Fibroblast of lung (primary cell): ENCODE results near the gene LMF1. TPM values are rescaled to one million over a fixed set of nuclear protein-coding genes. Genes with fewer than 3 reads are reported as not detected.

Experiments used
- DNase-seq, 2 donors: peaks; one replicate each; pipeline versions ENCODE4 v3.0.0 to v3.0.0-alpha.2; 2010; ENCODE audit warnings: low read depth in 2 of 2
- H2AFZ ChIP-seq: 2 replicates; pipeline ENCODE4 v1.5.1; 2012; ENCODE audit warnings: low read length, control low read depth, inconsistent platforms
- H3K27ac ChIP-seq: 2 replicates; pipeline ENCODE4 v1.5.1; 2011; ENCODE audit warnings: low read length, control low read depth; ENCODE audit not compliant: insufficient read depth
- H3K27me3 ChIP-seq: 2 replicates; pipeline ENCODE4 v1.5.1; 2011; ENCODE audit warnings: mild to moderate bottlenecking, low read length; ENCODE audit not compliant: control insufficient read depth, insufficient read depth
- H3K36me3 ChIP-seq: 2 replicates; pipeline ENCODE4 v1.5.1; 2011; ENCODE audit warnings: low read length; ENCODE audit not compliant: control insufficient read depth, insufficient read depth
- H3K4me1 ChIP-seq: 2 replicates; pipeline ENCODE4 v1.5.1; 2011; ENCODE audit warnings: low read length; ENCODE audit not compliant: control insufficient read depth, insufficient read depth; ENCODE audit errors: extremely low read depth
- H3K4me2 ChIP-seq: 2 replicates; pipeline ENCODE4 v1.5.1; 2011; ENCODE audit warnings: low read length, control low read depth; ENCODE audit not compliant: insufficient read depth; ENCODE audit errors: extremely low read depth
- H3K4me3 ChIP-seq, 4 experiments: fragments of 200-600 bp in 1 of 4; sonication (generic) in 1 of 4; replicated peaks in 1 of 4; 2 replicates each; pipeline ENCODE4 v1.5.1; 2011 to 2016; ENCODE audit warnings: low read length in 4 of 4, low read depth in 3 of 4, mild to moderate bottlenecking in 3 of 4, control low read depth in 2 of 4, inconsistent platforms in 1 of 4, mixed read lengths in 1 of 4; ENCODE audit not compliant: insufficient read depth in 1 of 4; ENCODE audit errors: control extremely low read depth in 1 of 4
- H3K79me2 ChIP-seq: 2 replicates; pipeline ENCODE4 v1.5.1; 2012; ENCODE audit warnings: mild to moderate bottlenecking, low read length, inconsistent platforms; ENCODE audit not compliant: control insufficient read depth, insufficient read depth
- H3K9ac ChIP-seq: 2 replicates; pipeline ENCODE4 v1.5.1; 2011; ENCODE audit warnings: mild to moderate bottlenecking, low read length, control low read depth; ENCODE audit not compliant: insufficient read depth
- H3K9me3 ChIP-seq: 2 replicates; pipeline ENCODE4 v1.5.1; 2012; ENCODE audit warnings: low read depth, low read length; ENCODE audit not compliant: control insufficient read depth, insufficient read depth
- H4K20me1 ChIP-seq: 2 replicates; pipeline ENCODE4 v1.5.1; 2011; ENCODE audit warnings: low read length; ENCODE audit not compliant: control insufficient read depth, insufficient read depth; ENCODE audit errors: extremely low read depth
- EZH2 ChIP-seq: IDR thresholded peaks from 2 replicates; pipeline ENCODE4 v1.5.1; 2012; ENCODE audit warnings: low read length, control low read depth, mild to moderate bottlenecking; ENCODE audit errors: missing control alignments
- polyA plus RNA-seq, 2 donors: library from polyadenylated mRNA; depleted of rRNA in 1 of 2; stranded (reverse) in 1 of 2; unstranded in 1 of 2; fragments of >200 nt; gene quantifications; 2 replicates each; pipeline ENCODE4 v1.2.1, GENCODE V29; 2011 to 2012; ENCODE audit warnings: missing spikeins in 1 of 2
- total RNA-seq: library from RNA; depleted of rRNA; stranded (reverse); fragments of >200 nt; gene quantifications from 2 replicates; pipeline ENCODE4 v1.2.1, GENCODE V29; 2014
- TF ChIP-seq, protein P1 (sequence below), 2 donors: IDR thresholded peaks in 1 of 2; conservative IDR thresholded peaks in 1 of 2; 1 replicate in 1 of 2; 2 replicates in 1 of 2; pipeline ENCODE4 v1.5.1; 2011 to 2012; ENCODE audit warnings: low read length in 2 of 2, control low read depth in 1 of 2, inconsistent platforms in 1 of 2, low read depth in 1 of 2, mild to moderate bottlenecking in 1 of 2

Gene LMF1
- total and polyA plus RNA-seq, 2 donors (not counting 1 experiment from before 2014, with no cell fraction given), result 12.3 to 12.6 TPM

DNA sequence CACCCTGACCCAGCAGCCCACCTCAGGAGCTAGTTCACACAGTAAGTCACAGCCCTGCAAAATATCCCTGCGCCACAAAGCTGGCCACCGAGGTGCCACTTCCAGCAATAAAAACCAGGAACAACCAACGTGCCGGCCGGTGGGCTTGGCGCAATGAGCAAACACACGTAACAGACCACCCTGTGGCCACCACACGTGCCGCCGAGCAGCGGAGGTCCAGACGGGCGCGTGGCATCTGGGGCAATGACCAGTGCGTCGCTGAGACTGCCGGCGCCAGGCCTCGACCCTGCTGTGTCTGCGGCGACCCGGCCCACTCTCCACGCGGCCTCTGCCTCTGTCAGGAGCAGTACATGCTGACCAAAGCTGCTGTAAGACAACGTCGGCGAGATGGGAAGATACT lies 31.5 kb downstream of the LMF1 start:
- Histone ChIP-seq H3K4me1 (no peaks in the 10 kb centered on the region), H4K20me1 (no peaks in the 10 kb centered on the region), H3K9ac (no peak overlapping the region), H3K4me3 (no peak overlapping the region), H2AFZ (no peak overlapping the region), H3K36me3 (no peaks in the 10 kb centered on the region), H3K27ac (no peak overlapping the region), H3K4me2 (no peak overlapping the region), H3K9me3 (no peaks in the 10 kb centered on the region), H3K27me3 (no peaks in the 10 kb centered on the region), H3K79me2 (no peaks in the 10 kb centered on the region)
- TF ChIP-seq, protein P1, sequence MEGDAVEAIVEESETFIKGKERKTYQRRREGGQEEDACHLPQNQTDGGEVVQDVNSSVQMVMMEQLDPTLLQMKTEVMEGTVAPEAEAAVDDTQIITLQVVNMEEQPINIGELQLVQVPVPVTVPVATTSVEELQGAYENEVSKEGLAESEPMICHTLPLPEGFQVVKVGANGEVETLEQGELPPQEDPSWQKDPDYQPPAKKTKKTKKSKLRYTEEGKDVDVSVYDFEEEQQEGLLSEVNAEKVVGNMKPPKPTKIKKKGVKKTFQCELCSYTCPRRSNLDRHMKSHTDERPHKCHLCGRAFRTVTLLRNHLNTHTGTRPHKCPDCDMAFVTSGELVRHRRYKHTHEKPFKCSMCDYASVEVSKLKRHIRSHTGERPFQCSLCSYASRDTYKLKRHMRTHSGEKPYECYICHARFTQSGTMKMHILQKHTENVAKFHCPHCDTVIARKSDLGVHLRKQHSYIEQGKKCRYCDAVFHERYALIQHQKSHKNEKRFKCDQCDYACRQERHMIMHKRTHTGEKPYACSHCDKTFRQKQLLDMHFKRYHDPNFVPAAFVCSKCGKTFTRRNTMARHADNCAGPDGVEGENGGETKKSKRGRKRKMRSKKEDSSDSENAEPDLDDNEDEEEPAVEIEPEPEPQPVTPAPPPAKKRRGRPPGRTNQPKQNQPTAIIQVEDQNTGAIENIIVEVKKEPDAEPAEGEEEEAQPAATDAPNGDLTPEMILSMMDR (conservative IDR thresholded peaks at IDR 0.05 in 1 of 2, IDR thresholded peaks at IDR 0.05 in 1 of 2; ENCODE audit: low read depth in 1 of 2, low read length in 2 of 2), result no peak
- TF ChIP-seq EZH2, result no peak
- no peak for DNase-seq

DNA sequence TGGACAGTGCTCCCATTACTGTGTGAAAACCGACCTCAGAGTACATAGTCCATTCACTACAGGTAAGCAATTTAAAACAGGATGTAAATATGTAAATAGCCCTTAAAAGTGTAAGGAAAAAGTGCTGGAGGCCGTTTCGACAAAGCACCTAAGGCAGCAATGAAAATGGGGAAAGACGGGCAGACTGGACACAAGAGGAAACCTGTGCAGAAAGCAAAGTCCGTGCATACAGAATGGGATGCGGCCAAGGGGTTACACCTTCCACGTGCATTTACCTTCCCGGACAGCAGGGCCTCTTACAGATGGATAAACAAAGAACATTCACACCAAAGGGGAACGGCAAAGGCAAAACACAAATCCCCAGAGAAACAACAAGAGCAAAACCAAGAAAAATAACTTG lies 32.0 kb downstream of the LMF1 start:
- H3K27ac ChIP-seq, result no peak overlapping the region
- no peaks in the 10 kb centered on the region for H4K20me1 ChIP-seq
- no peak overlapping the region for H2AFZ ChIP-seq
- H3K4me1 ChIP-seq, result no peaks in the 10 kb centered on the region
- H3K36me3 ChIP-seq, result no peaks in the 10 kb centered on the region
- no peaks in the 10 kb centered on the region for H3K79me2 ChIP-seq
- no peak overlapping the region for H3K4me2 ChIP-seq
- DNase-seq, result no peak
- H3K4me3 ChIP-seq, result no peak overlapping the region
- no peaks in the 10 kb centered on the region for H3K27me3 ChIP-seq
- no peak overlapping the region for H3K9ac ChIP-seq
- no peaks in the 10 kb centered on the region for H3K9me3 ChIP-seq
- no peak for TF ChIP-seq EZH2
- TF ChIP-seq, protein P1 (conservative IDR thresholded peaks at IDR 0.05 in 1 of 2, IDR thresholded peaks at IDR 0.05 in 1 of 2; ENCODE audit: low read depth in 1 of 2, low read length in 2 of 2), result no peak

DNA sequence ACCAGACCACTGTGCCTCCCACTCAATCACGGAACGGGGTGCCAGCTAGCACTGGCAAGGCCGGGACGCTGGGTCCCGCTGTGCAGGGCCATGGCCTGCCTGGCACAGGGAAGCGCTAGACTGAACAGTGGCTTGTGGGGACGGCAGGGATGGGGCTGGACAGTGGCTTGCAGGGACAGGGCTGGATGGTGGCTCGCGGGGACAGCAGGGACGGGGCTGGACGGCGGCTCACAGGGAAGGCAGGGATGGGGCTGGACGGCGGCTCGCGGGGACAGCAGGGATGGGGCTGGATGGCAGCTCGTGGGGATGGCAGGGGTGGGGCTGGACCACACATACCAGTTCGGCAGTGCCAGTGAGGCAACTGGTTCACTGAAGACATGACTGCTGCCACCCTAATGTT lies 32.6 kb downstream of the LMF1 start:
- H3K9ac ChIP-seq, result no peak overlapping the region
- no peak overlapping the region for H3K27ac ChIP-seq
- TF ChIP-seq, protein P1 (conservative IDR thresholded peaks at IDR 0.05 in 1 of 2, IDR thresholded peaks at IDR 0.05 in 1 of 2; ENCODE audit: low read depth in 1 of 2, low read length in 2 of 2), result no peak
- no peaks in the 10 kb centered on the region for H3K27me3 ChIP-seq
- no peaks in the 10 kb centered on the region for H3K36me3 ChIP-seq
- no peak overlapping the region for H2AFZ ChIP-seq
- no peaks in the 10 kb centered on the region for H4K20me1 ChIP-seq
- no peaks in the 10 kb centered on the region for H3K9me3 ChIP-seq
- no peak overlapping the region for H3K4me3 ChIP-seq
- H3K4me2 ChIP-seq, result no peak overlapping the region
- no peak for DNase-seq
- no peaks in the 10 kb centered on the region for H3K79me2 ChIP-seq
- H3K4me1 ChIP-seq, result no peaks in the 10 kb centered on the region
